GM23338 (cell line): ENCODE results near the gene SUPT3H.

ENCODE experiments used
- EZH2 ChIP-seq: fragments of 200-600 bp; sonication (generic); IDR thresholded peaks from one replicate; pipeline ENCODE4 v1.8.0; 2017; ENCODE audit warnings: antibody characterized with exemption, mild to moderate bottlenecking, low read depth; ENCODE audit not compliant: unreplicated experiment
- JUNB ChIP-seq: IDR thresholded peaks from one replicate; pipeline ENCODE4 v1.6.1; 2016; ENCODE audit warnings: antibody characterized with exemption; ENCODE audit not compliant: unreplicated experiment
- NANOG ChIP-seq: IDR thresholded peaks from 2 replicates; pipeline ENCODE4 v1.6.1; 2016; ENCODE audit warnings: antibody characterized with exemption, borderline replicate concordance
- ZNF114 ChIP-seq: fragments of 250-450 bp; sonication (Bioruptor Pico); IDR thresholded peaks from 2 replicates; pipeline ENCODE4 v1.5.0; 2020; ENCODE audit warnings: mild to moderate bottlenecking, moderate library complexity
- TF ChIP-seq, protein P1 (sequence below), 2 experiments: fragments of 200-600 bp in 1 of 2; sonication (generic) in 1 of 2; conservative IDR thresholded peaks; 2 replicates each; pipeline versions ENCODE4 v1.5.1 to v1.6.1; 2016 to 2017; ENCODE audit warnings: antibody characterized with exemption in 2 of 2, low read depth in 2 of 2, mild to moderate bottlenecking in 2 of 2, moderate library complexity in 1 of 2
- TF ChIP-seq, protein P2 (sequence below): IDR thresholded peaks from 2 replicates; pipeline ENCODE4 v1.6.1; 2016; ENCODE audit warnings: antibody characterized with exemption
- TF ChIP-seq, protein P3 (sequence below): IDR thresholded peaks from one replicate; pipeline ENCODE4 v1.6.1; 2018; ENCODE audit warnings: antibody characterized with exemption; ENCODE audit not compliant: unreplicated experiment

DNA sequence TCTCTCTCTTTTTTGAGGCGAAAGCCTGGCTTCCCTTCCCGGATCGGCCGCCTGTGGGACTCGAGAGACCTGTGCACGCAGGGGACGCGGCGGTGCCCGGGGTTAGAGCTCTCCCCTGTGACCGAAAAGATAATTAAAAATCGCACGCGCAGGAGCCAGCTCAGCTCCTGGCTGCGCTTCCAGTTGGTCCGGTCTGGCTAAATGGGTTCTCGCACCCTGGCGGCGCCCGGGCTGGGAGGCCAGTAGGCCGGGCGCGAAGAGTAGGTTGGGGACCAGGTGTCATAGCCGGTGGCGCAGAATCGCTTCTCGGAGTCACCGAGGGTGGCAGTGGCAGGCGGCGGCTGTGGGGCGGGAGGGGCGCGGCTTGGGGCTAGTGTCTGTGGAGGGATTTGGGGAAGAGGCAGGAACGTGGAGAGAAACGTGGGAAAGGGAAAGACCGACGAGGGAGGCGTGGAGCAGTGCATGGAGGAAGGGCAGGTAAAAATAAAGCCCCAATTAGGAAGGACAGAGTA, 41.9 kb upstream of the SUPT3H start:
- TF ChIP-seq, protein P1, sequence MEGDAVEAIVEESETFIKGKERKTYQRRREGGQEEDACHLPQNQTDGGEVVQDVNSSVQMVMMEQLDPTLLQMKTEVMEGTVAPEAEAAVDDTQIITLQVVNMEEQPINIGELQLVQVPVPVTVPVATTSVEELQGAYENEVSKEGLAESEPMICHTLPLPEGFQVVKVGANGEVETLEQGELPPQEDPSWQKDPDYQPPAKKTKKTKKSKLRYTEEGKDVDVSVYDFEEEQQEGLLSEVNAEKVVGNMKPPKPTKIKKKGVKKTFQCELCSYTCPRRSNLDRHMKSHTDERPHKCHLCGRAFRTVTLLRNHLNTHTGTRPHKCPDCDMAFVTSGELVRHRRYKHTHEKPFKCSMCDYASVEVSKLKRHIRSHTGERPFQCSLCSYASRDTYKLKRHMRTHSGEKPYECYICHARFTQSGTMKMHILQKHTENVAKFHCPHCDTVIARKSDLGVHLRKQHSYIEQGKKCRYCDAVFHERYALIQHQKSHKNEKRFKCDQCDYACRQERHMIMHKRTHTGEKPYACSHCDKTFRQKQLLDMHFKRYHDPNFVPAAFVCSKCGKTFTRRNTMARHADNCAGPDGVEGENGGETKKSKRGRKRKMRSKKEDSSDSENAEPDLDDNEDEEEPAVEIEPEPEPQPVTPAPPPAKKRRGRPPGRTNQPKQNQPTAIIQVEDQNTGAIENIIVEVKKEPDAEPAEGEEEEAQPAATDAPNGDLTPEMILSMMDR (conservative IDR thresholded peaks at IDR 0.05; ENCODE audit: low read depth in 2 of 2) = peak in 1 of 2 experiments; percentile 53
- peak; percentile 46 for TF ChIP-seq EZH2
- TF ChIP-seq, protein P2, sequence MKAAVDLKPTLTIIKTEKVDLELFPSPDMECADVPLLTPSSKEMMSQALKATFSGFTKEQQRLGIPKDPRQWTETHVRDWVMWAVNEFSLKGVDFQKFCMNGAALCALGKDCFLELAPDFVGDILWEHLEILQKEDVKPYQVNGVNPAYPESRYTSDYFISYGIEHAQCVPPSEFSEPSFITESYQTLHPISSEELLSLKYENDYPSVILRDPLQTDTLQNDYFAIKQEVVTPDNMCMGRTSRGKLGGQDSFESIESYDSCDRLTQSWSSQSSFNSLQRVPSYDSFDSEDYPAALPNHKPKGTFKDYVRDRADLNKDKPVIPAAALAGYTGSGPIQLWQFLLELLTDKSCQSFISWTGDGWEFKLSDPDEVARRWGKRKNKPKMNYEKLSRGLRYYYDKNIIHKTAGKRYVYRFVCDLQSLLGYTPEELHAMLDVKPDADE = no peak
- TF ChIP-seq, protein P3, sequence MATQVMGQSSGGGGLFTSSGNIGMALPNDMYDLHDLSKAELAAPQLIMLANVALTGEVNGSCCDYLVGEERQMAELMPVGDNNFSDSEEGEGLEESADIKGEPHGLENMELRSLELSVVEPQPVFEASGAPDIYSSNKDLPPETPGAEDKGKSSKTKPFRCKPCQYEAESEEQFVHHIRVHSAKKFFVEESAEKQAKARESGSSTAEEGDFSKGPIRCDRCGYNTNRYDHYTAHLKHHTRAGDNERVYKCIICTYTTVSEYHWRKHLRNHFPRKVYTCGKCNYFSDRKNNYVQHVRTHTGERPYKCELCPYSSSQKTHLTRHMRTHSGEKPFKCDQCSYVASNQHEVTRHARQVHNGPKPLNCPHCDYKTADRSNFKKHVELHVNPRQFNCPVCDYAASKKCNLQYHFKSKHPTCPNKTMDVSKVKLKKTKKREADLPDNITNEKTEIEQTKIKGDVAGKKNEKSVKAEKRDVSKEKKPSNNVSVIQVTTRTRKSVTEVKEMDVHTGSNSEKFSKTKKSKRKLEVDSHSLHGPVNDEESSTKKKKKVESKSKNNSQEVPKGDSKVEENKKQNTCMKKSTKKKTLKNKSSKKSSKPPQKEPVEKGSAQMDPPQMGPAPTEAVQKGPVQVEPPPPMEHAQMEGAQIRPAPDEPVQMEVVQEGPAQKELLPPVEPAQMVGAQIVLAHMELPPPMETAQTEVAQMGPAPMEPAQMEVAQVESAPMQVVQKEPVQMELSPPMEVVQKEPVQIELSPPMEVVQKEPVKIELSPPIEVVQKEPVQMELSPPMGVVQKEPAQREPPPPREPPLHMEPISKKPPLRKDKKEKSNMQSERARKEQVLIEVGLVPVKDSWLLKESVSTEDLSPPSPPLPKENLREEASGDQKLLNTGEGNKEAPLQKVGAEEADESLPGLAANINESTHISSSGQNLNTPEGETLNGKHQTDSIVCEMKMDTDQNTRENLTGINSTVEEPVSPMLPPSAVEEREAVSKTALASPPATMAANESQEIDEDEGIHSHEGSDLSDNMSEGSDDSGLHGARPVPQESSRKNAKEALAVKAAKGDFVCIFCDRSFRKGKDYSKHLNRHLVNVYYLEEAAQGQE = no peak
- TF ChIP-seq ZNF114 (CRISPR knock-in tag) = no peak
- TF ChIP-seq NANOG = no peak
- no peak for TF ChIP-seq JUNB
